IMR-90 (cell line): ENCODE results near the gene FBXL4. TPM values are rescaled to one million over a fixed set of nuclear protein-coding genes. Genes with fewer than 3 reads are reported as not detected.

Experiments
- ATAC-seq: fragments of 200-7000 bp; cut with Tn5 transposase; 2 replicates; pipeline ENCODE4 v1.9.1; 2020; ENCODE audit warnings: low read depth, mild to moderate bottlenecking, moderate library complexity
- BruUV-seq: library from RNA; stranded (reverse); fragments of 400-500 nt; replicated peaks from 2 replicates; lab custom pipeline; 2021; lab: Mats Ljungman, UMichigan
- CTCF ChIA-PET: fragments of 300-600 bp; formaldehyde crosslinking; extraction: SDS; loops from one replicate; lab custom pipeline; 2021; ENCODE audit warnings: antibody characterized with exemption; lab: Yijun Ruan, JAX
- POLR2A ChIA-PET: fragments of 300-600 bp; sonication (Branson Sonifier 250); formaldehyde crosslinking; loops from one replicate; lab custom pipeline; 2022; ENCODE audit warnings: antibody characterized with exemption; ENCODE audit not compliant: unreplicated experiment; lab: Charles Lee
- DNase-seq: peaks from one replicate; pipeline ENCODE4 v3.0.0; 2013
- H2AFZ ChIP-seq: replicated peaks from 2 replicates; pipeline ENCODE3; 2013; ENCODE audit warnings: low read length, mild to moderate bottlenecking; ENCODE audit not compliant: poor library complexity
- H2AK5ac ChIP-seq: 2 replicates; pipeline ENCODE4 v1.6.1; 2013; ENCODE audit warnings: low read depth, low read length, inconsistent platforms
- H2AK9ac ChIP-seq: replicated peaks from 2 replicates; pipeline ENCODE3; 2013; ENCODE audit warnings: mild to moderate bottlenecking, low read depth, low read length, moderate library complexity; ENCODE audit not compliant: poor library complexity
- H2BK120ac ChIP-seq: 2 replicates; pipeline ENCODE4 v1.6.1; 2013; ENCODE audit warnings: low read depth, low read length, inconsistent platforms
- H2BK15ac ChIP-seq: 3 replicates; pipeline ENCODE4 v1.6.1; 2013; ENCODE audit warnings: low read depth, low read length, inconsistent platforms
- H2BK20ac ChIP-seq: 2 replicates; pipeline ENCODE4 v1.6.1; 2013; ENCODE audit warnings: low read depth, mild to moderate bottlenecking, inconsistent platforms, low read length, moderate library complexity
- H2BK5ac ChIP-seq: 2 replicates; pipeline ENCODE4 v1.6.1; 2013; ENCODE audit warnings: mild to moderate bottlenecking, low read depth, low read length, inconsistent platforms; ENCODE audit not compliant: poor library complexity, severe bottlenecking
- H3K14ac ChIP-seq: replicated peaks from 2 replicates; pipeline ENCODE4 v1.6.1; 2013; ENCODE audit warnings: low read depth, low read length, inconsistent platforms
- H3K18ac ChIP-seq: 2 replicates; pipeline ENCODE4 v1.6.1; 2013; ENCODE audit warnings: low read depth, low read length, control low read depth
- H3K23ac ChIP-seq: 2 replicates; pipeline ENCODE4 v1.6.1; 2013; ENCODE audit warnings: low read depth, low read length, inconsistent platforms
- H3K27ac ChIP-seq: 2 replicates; pipeline ENCODE4 v1.5.1; 2013; ENCODE audit warnings: mild to moderate bottlenecking, control low read depth, low read length; ENCODE audit not compliant: insufficient read depth
- H3K27me3 ChIP-seq: 2 replicates; pipeline ENCODE4 v1.6.1; 2013; ENCODE audit warnings: low read length; ENCODE audit not compliant: control insufficient read depth, insufficient read depth
- H3K36me3 ChIP-seq: 2 replicates; pipeline ENCODE4 v1.6.1; 2013; ENCODE audit warnings: low read length, mixed read lengths; ENCODE audit not compliant: control insufficient read depth, insufficient read depth
- H3K4ac ChIP-seq: 2 replicates; pipeline ENCODE4 v1.6.1; 2013; ENCODE audit warnings: low read depth, low read length, inconsistent platforms
- H3K4me1 ChIP-seq: 2 replicates; pipeline ENCODE4 v1.6.1; 2013; ENCODE audit warnings: low read length, mixed read lengths; ENCODE audit not compliant: control insufficient read depth, insufficient read depth
- H3K4me2 ChIP-seq: 2 replicates; pipeline ENCODE4 v1.6.1; 2013; ENCODE audit warnings: low read depth, mild to moderate bottlenecking, control low read depth, low read length, moderate library complexity
- H3K4me3 ChIP-seq: 2 replicates; pipeline ENCODE4 v1.5.1; 2013; ENCODE audit warnings: low read depth, mild to moderate bottlenecking, control low read depth, low read length, moderate library complexity; ENCODE audit not compliant: insufficient read depth
- H3K56ac ChIP-seq: 2 replicates; pipeline ENCODE4 v1.6.1; 2013; ENCODE audit warnings: low read length, inconsistent platforms; ENCODE audit not compliant: insufficient read depth; ENCODE audit errors: extremely low read depth
- H3K79me1 ChIP-seq, 2 experiments: 2 replicates each; pipeline ENCODE4 v1.6.1; 2013; ENCODE audit warnings: low read length in 2 of 2, inconsistent platforms in 1 of 2, low read depth in 1 of 2
- H3K9ac ChIP-seq: 2 replicates; pipeline ENCODE4 v1.6.1; 2013; ENCODE audit warnings: low read depth, low read length, control low read depth
- H3K9me1 ChIP-seq: 2 replicates; pipeline ENCODE4 v1.6.1; 2013; ENCODE audit warnings: low read length, inconsistent platforms; ENCODE audit not compliant: insufficient read depth
- H3K9me3 ChIP-seq: 2 replicates; pipeline ENCODE4 v1.6.1; 2013; ENCODE audit warnings: low read length; ENCODE audit not compliant: control insufficient read depth, insufficient read depth
- H4K20me1 ChIP-seq: 2 replicates; pipeline ENCODE4 v1.6.1; 2013; ENCODE audit warnings: low read length, inconsistent platforms; ENCODE audit not compliant: insufficient read depth
- H4K5ac ChIP-seq: 2 replicates; pipeline ENCODE4 v1.6.1; 2013; ENCODE audit warnings: mild to moderate bottlenecking, low read depth, low read length, control low read depth
- H4K8ac ChIP-seq, 2 experiments: 2 replicates each; pipeline ENCODE4 v1.6.1; 2013; ENCODE audit warnings: low read depth in 2 of 2, low read length in 2 of 2, control low read depth in 1 of 2, inconsistent platforms in 1 of 2
- H4K91ac ChIP-seq: 2 replicates; pipeline ENCODE4 v1.6.1; 2013; ENCODE audit warnings: low read depth, low read length, inconsistent platforms; ENCODE audit not compliant: insufficient read depth
- BHLHE40 ChIP-seq: fragments of 150-350 bp; IDR thresholded peaks from 2 replicates; pipeline ENCODE4 v1.6.1; 2016; ENCODE audit warnings: mild to moderate bottlenecking, low read depth, low read length
- CEBPB ChIP-seq: IDR thresholded peaks from 2 replicates; pipeline ENCODE4 v1.6.1; 2012; ENCODE audit warnings: low read depth, low read length, improper control_type of control experiment
- CHD1 ChIP-seq: IDR thresholded peaks from 2 replicates; pipeline ENCODE4 v1.6.1; 2012; ENCODE audit warnings: low read depth, low read length, improper control_type of control experiment
- CTCF ChIP-seq: conservative IDR thresholded peaks from 2 replicates; pipeline ENCODE4 v1.5.1; 2012; ENCODE audit warnings: mild to moderate bottlenecking, low read depth, low read length, improper control_type of control experiment
- FOS ChIP-seq: fragments of 150-350 bp; IDR thresholded peaks from 2 replicates; pipeline ENCODE4 v1.6.1; 2016; ENCODE audit warnings: low read depth, low read length
- MAFK ChIP-seq: IDR thresholded peaks from 2 replicates; pipeline ENCODE4 v1.6.1; 2012; ENCODE audit warnings: low read depth, low read length, improper control_type of control experiment
- MAZ ChIP-seq: IDR thresholded peaks from 2 replicates; pipeline ENCODE4 v1.6.1; 2012; ENCODE audit warnings: low read depth, mild to moderate bottlenecking, low read length, improper control_type of control experiment, moderate library complexity, borderline replicate concordance
- MXI1 ChIP-seq: IDR thresholded peaks from 2 replicates; pipeline ENCODE4 v1.6.1; 2012; ENCODE audit warnings: low read depth, mild to moderate bottlenecking, low read length, moderate library complexity, borderline replicate concordance
- NFE2L2 ChIP-seq: fragments of 150-350 bp; IDR thresholded peaks from 2 replicates; pipeline ENCODE4 v1.6.1; 2016; ENCODE audit warnings: low read depth, mild to moderate bottlenecking, low read length
- POLR2A ChIP-seq: IDR thresholded peaks from 2 replicates; pipeline ENCODE4 v1.6.1; 2012; ENCODE audit warnings: mild to moderate bottlenecking, low read depth, low read length
- RAD21 ChIP-seq: IDR thresholded peaks from 2 replicates; pipeline ENCODE4 v1.6.1; 2012; ENCODE audit warnings: low read length, improper control_type of control experiment
- RCOR1 ChIP-seq: IDR thresholded peaks from 2 replicates; pipeline ENCODE4 v1.6.1; 2012; ENCODE audit warnings: mild to moderate bottlenecking, low read length, improper control_type of control experiment; ENCODE audit not compliant: insufficient replicate concordance
- RFX5 ChIP-seq: IDR thresholded peaks from 2 replicates; pipeline ENCODE4 v1.8.0; 2012; ENCODE audit warnings: low read depth, mild to moderate bottlenecking, low read length, moderate library complexity
- SMC3 ChIP-seq: fragments of 150-350 bp; IDR thresholded peaks from 2 replicates; pipeline ENCODE4 v1.6.1; 2016; ENCODE audit warnings: low read depth, mild to moderate bottlenecking, antibody characterized with exemption, low read length, moderate library complexity
- USF2 ChIP-seq: fragments of 150-350 bp; IDR thresholded peaks from 2 replicates; pipeline ENCODE4 v1.6.1; 2017; ENCODE audit warnings: mild to moderate bottlenecking, antibody characterized with exemption, low read length, low read depth
- WGBS, 2 experiments: methylation state at CpG; one replicate each; pipeline versions ENCODE4 v1.1.5 to v1.1.7; 2013; ENCODE audit warnings: missing lambda C conversion rate in 2 of 2; ENCODE audit not compliant: insufficient read length in 1 of 2; ENCODE audit errors: extremely low coverage in 2 of 2; 5-methylcytosine and 5-hydroxymethylcytosine counted together
- dilution Hi-C: fragments of 300-500 bp; cut with HindIII; formaldehyde crosslinking; loops from one replicate; pipeline ENCODE4 v1.14.3; 2018; ENCODE audit warnings: low sequenced_read_pairs; ENCODE audit not compliant: unreplicated experiment
- in situ Hi-C: fragments of 300-500 bp; cut with MboI; formaldehyde crosslinking; loops from 3 replicates; pipeline ENCODE4 v1.14.3; 2019; ENCODE audit warnings: low sequenced_read_pairs, inconsistent platforms, mixed read lengths
- intact Hi-C: fragments of 100-400 bp; cut with micrococcal nuclease; formaldehyde crosslinking; loops from 2 replicates; pipeline ENCODE4 v1.10.0; 2022
- polyA plus RNA-seq, 3 experiments: library from polyadenylated mRNA; depleted of rRNA; stranded (reverse); fragments of >200 nt; gene quantifications; 2 replicates each; pipeline ENCODE4 v1.2.3, GENCODE V29; 2012; ENCODE audit warnings: low replicate concordance in 1 of 3
- total RNA-seq: library from RNA; depleted of rRNA; stranded (reverse); fragments of >200 nt; gene quantifications from 2 replicates; pipeline ENCODE4 v1.2.3, GENCODE V29; 2012

FBXL4 gene
- total and polyA plus RNA-seq, 2 of the 4 experiments (the other 2 are of a cell fraction): 7.8 to 17.6 TPM

- H2AK9ac ChIP-seq: no peak overlapping the region
- H2AK5ac ChIP-seq: no peak overlapping the region
- no TSS peak for BruUV-seq
- H3K18ac ChIP-seq: no peak overlapping the region
- no peak overlapping the region for H3K56ac ChIP-seq
- no peak overlapping the region for H3K9ac ChIP-seq
- intact Hi-C loops (no loop called here), in situ Hi-C loops (no loop called here), dilution Hi-C loops (no loop called here)
- no peak overlapping the region for H4K5ac ChIP-seq
- H2AFZ ChIP-seq: no peak overlapping the region
- ChIA-PET CTCF (no interaction called here), POLR2A (no interaction called here)
- no peaks in the 10 kb centered on the region for H3K9me1 ChIP-seq
- H2BK20ac ChIP-seq: no peak overlapping the region
- DNase-seq (no peak), ATAC-seq (no peak)
- no peak overlapping the region for H4K8ac ChIP-seq
- H2BK15ac ChIP-seq: no peak overlapping the region
- WGBS, 2 experiments: 3% methylated on average over 10 of the region's 32 CpGs; no CpG with 5 or more reads in 1 of the 2 experiments
- H4K91ac ChIP-seq: no peak overlapping the region
- no peak overlapping the region for H3K4me2 ChIP-seq
- no peaks in the 10 kb centered on the region for H3K36me3 ChIP-seq
- no peak overlapping the region for H2BK120ac ChIP-seq
- no peaks in the 10 kb centered on the region for H3K4me1 ChIP-seq
- no peaks in the 10 kb centered on the region for H3K79me1 ChIP-seq
- no peaks in the 10 kb centered on the region for H4K20me1 ChIP-seq
- H3K23ac ChIP-seq: no peak overlapping the region
- no peak overlapping the region for H3K4me3 ChIP-seq
- no peak for TF ChIP-seq FOS
- no peak for TF ChIP-seq MAFK
- no peak for TF ChIP-seq NFE2L2
- TF ChIP-seq CHD1: no peak
- TF ChIP-seq POLR2A: no peak
- TF ChIP-seq MAZ: no peak
- TF ChIP-seq RCOR1: no peak
- TF ChIP-seq BHLHE40: no peak
- TF ChIP-seq CEBPB: no peak
- no peak for TF ChIP-seq RAD21
- no peak for TF ChIP-seq CTCF
- no peak for TF ChIP-seq SMC3
- no peak for TF ChIP-seq RFX5
- no peak for TF ChIP-seq MXI1
- TF ChIP-seq USF2: no peak
- H3K14ac ChIP-seq: no peak overlapping the region
- H3K4ac ChIP-seq: no peak overlapping the region
- peaks cover 65% of the 10 kb centered on the region for H3K27me3 ChIP-seq
- H2BK5ac ChIP-seq: no peak overlapping the region
- no peaks in the 10 kb centered on the region for H3K9me3 ChIP-seq
- H3K27ac ChIP-seq: no peak overlapping the region
These were observed 122.7 kb downstream of the FBXL4 start for GRCh38 chr6:98824902-98825599.
